ENCODE data around the gene AKNAD1.

The AKNAD1 gene

DNA sequence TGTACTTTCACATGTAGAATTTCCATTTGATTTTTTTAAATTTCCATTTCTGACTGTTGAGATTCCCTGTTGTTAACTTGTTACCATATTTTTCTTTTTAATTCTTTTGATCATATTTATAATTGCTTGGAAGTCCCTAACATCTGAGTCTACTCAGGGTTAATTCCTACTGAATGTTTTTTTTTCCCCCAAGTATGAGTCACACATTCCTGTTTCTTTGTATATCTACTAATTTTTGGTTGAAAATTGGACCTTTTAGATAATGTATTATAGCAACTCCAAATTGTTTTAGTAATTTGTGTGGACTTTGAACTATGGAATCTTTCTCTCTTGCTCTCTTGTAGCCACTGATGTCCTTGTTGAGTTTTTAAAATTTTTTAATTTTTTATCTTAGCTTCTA is 55.8 kb downstream of the AKNAD1 start:
- Histone ChIP-seq H3K27me3 (ENCODE audit: control insufficient read depth, low read length) (no peaks in the 10 kb centered on the region), H3K4me1 (ENCODE audit: control insufficient read depth, low read length) (no peaks in the 10 kb centered on the region), H3K27ac (ENCODE audit: low read depth, low read length) (no peak overlapping the region), H3F3A (ENCODE audit: control insufficient read depth, insufficient read depth) (no peaks in the 10 kb centered on the region), H3K9me2 (replicated peaks; ENCODE audit: control insufficient read depth, low read length) (no peaks in the 10 kb centered on the region), H4K20me1 (ENCODE audit: control insufficient read depth, insufficient read depth, low read depth, low read length) (no peaks in the 10 kb centered on the region), H3K9me3 (ENCODE audit: control insufficient read depth, insufficient read depth, low read length) (no peaks in the 10 kb centered on the region), H3K4me2 (ENCODE audit: low read length) (no peak overlapping the region), H3K36me3 (ENCODE audit: control insufficient read depth, low read length) (peaks cover 32% of the 10 kb centered on the region), H3K4me3 (ENCODE audit: low read length) (no peak overlapping the region), H3K79me2 (ENCODE audit: control insufficient read depth, low read length) (no peaks in the 10 kb centered on the region)
- no peak for TF ChIP-seq EZH2phosphoT487 (IDR thresholded peaks at IDR 0.05; ENCODE audit: borderline replicate concordance, low read length)
- TF ChIP-seq, protein P1, sequence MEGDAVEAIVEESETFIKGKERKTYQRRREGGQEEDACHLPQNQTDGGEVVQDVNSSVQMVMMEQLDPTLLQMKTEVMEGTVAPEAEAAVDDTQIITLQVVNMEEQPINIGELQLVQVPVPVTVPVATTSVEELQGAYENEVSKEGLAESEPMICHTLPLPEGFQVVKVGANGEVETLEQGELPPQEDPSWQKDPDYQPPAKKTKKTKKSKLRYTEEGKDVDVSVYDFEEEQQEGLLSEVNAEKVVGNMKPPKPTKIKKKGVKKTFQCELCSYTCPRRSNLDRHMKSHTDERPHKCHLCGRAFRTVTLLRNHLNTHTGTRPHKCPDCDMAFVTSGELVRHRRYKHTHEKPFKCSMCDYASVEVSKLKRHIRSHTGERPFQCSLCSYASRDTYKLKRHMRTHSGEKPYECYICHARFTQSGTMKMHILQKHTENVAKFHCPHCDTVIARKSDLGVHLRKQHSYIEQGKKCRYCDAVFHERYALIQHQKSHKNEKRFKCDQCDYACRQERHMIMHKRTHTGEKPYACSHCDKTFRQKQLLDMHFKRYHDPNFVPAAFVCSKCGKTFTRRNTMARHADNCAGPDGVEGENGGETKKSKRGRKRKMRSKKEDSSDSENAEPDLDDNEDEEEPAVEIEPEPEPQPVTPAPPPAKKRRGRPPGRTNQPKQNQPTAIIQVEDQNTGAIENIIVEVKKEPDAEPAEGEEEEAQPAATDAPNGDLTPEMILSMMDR (IDR thresholded peaks at IDR 0.05; ENCODE audit: low read depth, low read length, poor library complexity, severe bottlenecking), result no peak

DNA sequence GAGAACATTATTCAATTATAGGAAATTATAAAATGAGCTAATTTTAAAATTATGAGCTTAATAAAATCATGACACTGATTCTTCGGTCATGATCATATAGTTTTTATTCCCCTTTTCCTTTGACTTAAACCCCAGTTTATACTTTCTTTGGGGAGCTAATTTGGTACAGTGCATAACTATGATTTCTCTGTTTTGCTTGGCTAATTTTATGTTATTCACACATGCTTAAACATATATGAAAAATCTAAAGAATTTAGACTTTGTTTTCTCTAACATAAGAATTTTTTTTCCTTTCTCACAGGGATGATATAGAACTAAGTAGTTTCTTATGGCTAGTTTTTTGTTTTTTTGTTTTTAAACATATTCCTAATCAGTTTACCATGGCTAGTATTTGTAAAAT is 57.9 kb downstream of the AKNAD1 start:
- peaks cover 33% of the 10 kb centered on the region for H3K36me3 ChIP-seq (ENCODE audit: control insufficient read depth, low read length)
- H3K4me1 ChIP-seq (ENCODE audit: control insufficient read depth, low read length), result no peaks in the 10 kb centered on the region
- no peaks in the 10 kb centered on the region for H3K79me2 ChIP-seq (ENCODE audit: control insufficient read depth, low read length)
- H3K4me3 ChIP-seq (ENCODE audit: low read length), result no peak overlapping the region
- H4K20me1 ChIP-seq (ENCODE audit: control insufficient read depth, insufficient read depth, low read depth, low read length), result no peaks in the 10 kb centered on the region
- no peaks in the 10 kb centered on the region for H3F3A ChIP-seq (ENCODE audit: control insufficient read depth, insufficient read depth)
- no peak overlapping the region for H3K27ac ChIP-seq (ENCODE audit: low read depth, low read length)
- H3K9me2 ChIP-seq (replicated peaks; ENCODE audit: control insufficient read depth, low read length), result no peaks in the 10 kb centered on the region
- H3K27me3 ChIP-seq (ENCODE audit: control insufficient read depth, low read length), result no peaks in the 10 kb centered on the region
- H3K9me3 ChIP-seq (ENCODE audit: control insufficient read depth, insufficient read depth, low read length), result no peaks in the 10 kb centered on the region
- TF ChIP-seq EZH2phosphoT487 (IDR thresholded peaks at IDR 0.05; ENCODE audit: borderline replicate concordance, low read length), result no peak
- TF ChIP-seq, protein P1 (IDR thresholded peaks at IDR 0.05; ENCODE audit: low read depth, low read length, poor library complexity, severe bottlenecking), result no peak
- no peak overlapping the region for H3K4me2 ChIP-seq (ENCODE audit: low read length)

DNA sequence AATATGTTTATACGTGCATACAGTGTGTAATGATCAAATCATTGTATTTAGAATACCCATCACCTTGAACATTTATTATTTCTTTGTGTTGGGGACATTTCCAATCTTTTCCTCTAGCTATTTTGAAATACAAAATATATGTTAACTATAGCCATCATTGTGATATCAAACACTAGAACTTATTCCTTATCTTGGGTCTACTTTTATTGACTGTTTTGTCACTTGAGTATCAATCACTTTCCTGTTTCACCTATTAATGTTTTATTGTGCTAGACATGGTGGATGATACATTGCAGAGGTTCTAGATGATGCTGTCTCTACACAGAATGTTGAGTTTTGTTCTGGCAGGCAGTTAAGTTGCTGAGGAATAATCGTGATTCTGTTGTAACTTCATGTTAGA is 64.5 kb downstream of the AKNAD1 start:
- no peak overlapping the region for H3K27ac ChIP-seq (ENCODE audit: low read depth, low read length)
- H3K36me3 ChIP-seq (ENCODE audit: control insufficient read depth, low read length), result peaks cover 28% of the 10 kb centered on the region

More for the DNA sequence above, 64.5 kb downstream of the AKNAD1 start:
- no peaks in the 10 kb centered on the region for H4K20me1 ChIP-seq (ENCODE audit: control insufficient read depth, insufficient read depth, low read depth, low read length)
- H3K9me3 ChIP-seq (ENCODE audit: control insufficient read depth, insufficient read depth, low read length), result no peaks in the 10 kb centered on the region; the same call in 1 of the 2 replicates
- no peaks in the 10 kb centered on the region for H3F3A ChIP-seq (ENCODE audit: control insufficient read depth, insufficient read depth)
- H3K4me1 ChIP-seq (ENCODE audit: control insufficient read depth, low read length), result no peaks in the 10 kb centered on the region
- H3K9me2 ChIP-seq (replicated peaks; ENCODE audit: control insufficient read depth, low read length), result no peaks in the 10 kb centered on the region
- no peak overlapping the region for H3K4me3 ChIP-seq (ENCODE audit: low read length)
- no peak overlapping the region for H3K4me2 ChIP-seq (ENCODE audit: low read length)
- no peaks in the 10 kb centered on the region for H3K79me2 ChIP-seq (ENCODE audit: control insufficient read depth, low read length)
- H3K27me3 ChIP-seq (ENCODE audit: control insufficient read depth, low read length), result no peaks in the 10 kb centered on the region
- no peak for TF ChIP-seq EZH2phosphoT487 (IDR thresholded peaks at IDR 0.05; ENCODE audit: borderline replicate concordance, low read length)
- TF ChIP-seq, protein P1 (IDR thresholded peaks at IDR 0.05; ENCODE audit: low read depth, low read length, poor library complexity, severe bottlenecking), result no peak

All from DOHH2 (cell line).